ENCODE results near the gene AAK1.
A peak's percentile ranks its signal among the peaks of the same experiment; 100 is the strongest.
"Not testable (repeated sequence)": the region's sequence is repeated elsewhere in the genome, so short reads cannot be mapped to it uniquely, and the experiment has no call there.

The AAK1 gene

DNA sequence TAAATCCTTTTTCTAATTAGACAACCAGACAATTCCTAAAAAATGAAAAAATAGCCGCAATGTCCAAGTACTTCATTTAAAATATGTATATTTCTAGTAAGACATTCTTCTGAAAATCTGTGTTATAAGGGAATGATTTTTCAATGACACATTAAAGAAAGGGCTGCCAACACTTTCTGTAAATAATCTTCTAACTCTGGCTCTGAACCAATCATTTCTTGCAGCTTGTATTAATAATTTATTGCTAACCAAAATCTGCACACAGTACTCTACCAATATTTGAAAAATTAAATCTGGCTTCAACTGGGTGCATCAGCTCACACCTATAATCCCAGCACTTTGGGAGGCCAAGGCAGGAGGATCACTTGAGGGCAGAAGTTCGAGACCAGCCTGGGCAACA, 214.6 kb downstream of the AAK1 start:
- H3K36me3 ChIP-seq = peaks cover 28 to 65% (median 65%) of the 10 kb centered on the region in 3 donors
- no peak overlapping the region for H3K4me3 ChIP-seq
- H3K4me1 ChIP-seq = peaks cover 0 to 7% (median 3%) of the 10 kb centered on the region in 4 donors
- intact Hi-C loops (cut with DNase I; ENCODE audit: low total_unique reads) = no loop called here
- TF ChIP-seq, protein P1, sequence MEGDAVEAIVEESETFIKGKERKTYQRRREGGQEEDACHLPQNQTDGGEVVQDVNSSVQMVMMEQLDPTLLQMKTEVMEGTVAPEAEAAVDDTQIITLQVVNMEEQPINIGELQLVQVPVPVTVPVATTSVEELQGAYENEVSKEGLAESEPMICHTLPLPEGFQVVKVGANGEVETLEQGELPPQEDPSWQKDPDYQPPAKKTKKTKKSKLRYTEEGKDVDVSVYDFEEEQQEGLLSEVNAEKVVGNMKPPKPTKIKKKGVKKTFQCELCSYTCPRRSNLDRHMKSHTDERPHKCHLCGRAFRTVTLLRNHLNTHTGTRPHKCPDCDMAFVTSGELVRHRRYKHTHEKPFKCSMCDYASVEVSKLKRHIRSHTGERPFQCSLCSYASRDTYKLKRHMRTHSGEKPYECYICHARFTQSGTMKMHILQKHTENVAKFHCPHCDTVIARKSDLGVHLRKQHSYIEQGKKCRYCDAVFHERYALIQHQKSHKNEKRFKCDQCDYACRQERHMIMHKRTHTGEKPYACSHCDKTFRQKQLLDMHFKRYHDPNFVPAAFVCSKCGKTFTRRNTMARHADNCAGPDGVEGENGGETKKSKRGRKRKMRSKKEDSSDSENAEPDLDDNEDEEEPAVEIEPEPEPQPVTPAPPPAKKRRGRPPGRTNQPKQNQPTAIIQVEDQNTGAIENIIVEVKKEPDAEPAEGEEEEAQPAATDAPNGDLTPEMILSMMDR (IDR thresholded peaks at IDR 0.05) = no peak
- DNase-seq = no peak
- no peaks in the 10 kb centered on the region for H3K27me3 ChIP-seq
- H3K27ac ChIP-seq = no peak overlapping the region
- no peaks in the 10 kb centered on the region for H3K9me3 ChIP-seq

DNA sequence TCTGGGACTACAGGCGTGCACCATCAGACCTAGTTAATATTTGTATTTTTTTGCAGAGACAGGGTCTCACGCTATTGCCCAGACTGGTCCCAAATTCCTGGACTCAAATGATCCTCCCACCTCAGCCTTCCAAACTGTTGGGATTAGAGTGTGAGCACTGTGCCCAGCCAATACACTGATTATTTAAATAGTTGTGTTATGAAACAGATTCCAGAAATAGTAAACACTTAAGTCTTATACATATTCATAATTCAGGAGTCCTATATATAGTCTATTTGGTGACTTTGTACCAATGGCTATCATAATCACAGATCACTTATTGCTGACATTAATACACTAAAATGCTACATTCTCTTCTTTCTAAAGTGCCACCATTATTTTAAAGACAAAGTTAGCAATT, 219.1 kb downstream of the AAK1 start:
- Histone ChIP-seq H3K9me3 (no peaks in the 10 kb centered on the region), H3K27ac (no peak overlapping the region), H3K4me3 (no peak overlapping the region), H3K27me3 (no peaks in the 10 kb centered on the region), H3K4me1 (peaks cover 0 to 10% (median 3%) of the 10 kb centered on the region in 4 donors), H3K36me3 (peaks cover 30 to 69% (median 51%) of the 10 kb centered on the region in 3 donors)
- TF ChIP-seq, protein P1 (IDR thresholded peaks at IDR 0.05) = no peak
- no peak for DNase-seq
- intact Hi-C loops (cut with DNase I; ENCODE audit: low total_unique reads) = no loop called here

DNA sequence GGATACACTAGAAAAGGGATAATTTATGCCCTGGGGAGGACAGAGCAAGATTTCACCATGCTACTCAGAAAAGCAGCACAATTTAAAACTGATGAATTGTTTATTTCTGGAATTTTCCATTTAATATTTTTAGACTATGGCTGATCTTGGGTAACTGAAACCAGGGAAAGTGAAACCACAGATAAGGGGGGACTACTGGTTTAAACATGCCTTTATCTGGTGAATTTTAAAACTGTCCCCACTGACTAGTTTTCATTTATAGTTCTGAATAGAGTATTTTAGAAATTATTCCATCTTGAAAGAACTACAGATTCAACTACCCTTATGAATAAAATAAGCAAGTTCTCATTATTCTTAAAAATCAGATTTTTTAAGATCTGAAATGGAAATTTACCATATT, 221.3 kb downstream of the AAK1 start:
- Histone ChIP-seq H3K27ac (peak overlapping the region in 1 of 2 donors; percentile 4), H3K27me3 (no peaks in the 10 kb centered on the region), H3K4me3 (no peak overlapping the region), H3K4me1 (peaks cover 0 to 10% (median 0%) of the 10 kb centered on the region in 4 donors), H3K9me3 (no peaks in the 10 kb centered on the region), H3K36me3 (peaks cover 47 to 69% (median 48%) of the 10 kb centered on the region in 3 donors)
- no peak for DNase-seq
- TF ChIP-seq, protein P1 (IDR thresholded peaks at IDR 0.05) = no peak
- intact Hi-C loops (cut with DNase I; ENCODE audit: low total_unique reads) = no loop called here

DNA sequence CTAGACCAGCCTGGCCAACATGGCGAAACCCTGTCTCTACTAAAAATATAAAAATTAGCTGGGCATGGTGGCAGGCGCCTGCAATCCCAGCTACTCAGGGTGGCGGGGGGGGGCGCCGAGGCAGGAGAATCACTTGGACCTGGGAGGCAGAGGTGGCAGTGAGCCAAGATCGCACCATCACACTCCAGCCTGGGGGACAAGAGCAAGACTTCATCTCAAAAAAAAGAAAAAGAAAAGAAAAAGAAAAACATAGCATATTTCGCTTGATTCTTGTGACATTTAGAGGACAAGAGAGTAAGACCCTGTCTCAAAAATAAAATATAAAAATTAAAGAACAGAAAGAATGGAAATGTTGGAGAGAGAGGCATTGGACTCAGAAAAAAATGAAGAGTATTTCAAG, 224.4 kb downstream of the AAK1 start:
- DNase-seq; H3K4me1 ChIP-seq; intact Hi-C loops (cut with DNase I; ENCODE audit: low total_unique reads); H3K9me3 ChIP-seq; H3K27me3 ChIP-seq; H3K27ac ChIP-seq; H3K4me3 ChIP-seq: not testable (repeated sequence)
- peaks cover 52 to 76% (median 57%) of the 10 kb centered on the region in 3 donors for H3K36me3 ChIP-seq

DNA sequence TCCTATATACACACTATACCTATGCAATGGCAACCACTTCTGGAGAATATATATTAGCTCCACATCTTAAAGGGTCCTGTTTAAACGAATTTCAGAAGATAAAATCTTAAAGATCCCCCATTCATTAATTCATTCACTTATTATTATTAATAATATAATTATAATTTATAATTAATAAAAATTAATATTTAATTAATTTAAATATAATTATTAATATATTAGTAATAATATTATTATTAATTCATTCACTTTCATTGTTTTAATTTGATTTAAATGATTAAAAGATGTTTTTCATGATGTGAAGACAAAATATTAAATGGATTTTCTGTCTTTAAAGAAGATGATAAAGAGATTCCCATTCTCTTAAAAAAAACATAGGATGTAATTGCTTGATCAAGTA, 227.4 kb downstream of the AAK1 start:
- H3K27ac ChIP-seq = no peak overlapping the region
- H3K4me3 ChIP-seq = no peak overlapping the region
- H3K27me3 ChIP-seq = no peaks in the 10 kb centered on the region
- no peak for DNase-seq
- H3K4me1 ChIP-seq = no peaks in the 10 kb centered on the region
- no peaks in the 10 kb centered on the region for H3K9me3 ChIP-seq
- TF ChIP-seq, protein P1 (IDR thresholded peaks at IDR 0.05) = no peak
- intact Hi-C loops (cut with DNase I; ENCODE audit: low total_unique reads) = no loop called here
- H3K36me3 ChIP-seq = peaks cover 62 to 86% (median 71%) of the 10 kb centered on the region in 3 donors

Measured in tibial artery (tissue), 4 donors.